Esophagus muscularis mucosa (tissue), 4 donors: ENCODE results near the gene PXYLP1. TPM values are rescaled to one million over a fixed set of nuclear protein-coding genes. Genes with fewer than 3 reads are reported as not detected.

Experiments
- DNase-seq: peaks from one replicate; pipeline ENCODE4 v3.0.0-alpha.2; 2017; ENCODE audit errors: extremely low spot score
- H3K27ac ChIP-seq, 4 donors: fragments of 200-600 bp; sonication (generic); replicated peaks in 1 of 4; 1 replicate in 3 of 4; 2 replicates in 1 of 4; pipeline ENCODE4 v1.5.1; 2016 to 2019; ENCODE audit warnings: mild to moderate bottlenecking in 1 of 4
- H3K27me3 ChIP-seq, 4 donors: fragments of 200-600 bp; sonication (generic); one replicate each; pipeline versions ENCODE4 v1.5.1 to v1.6.0; 2016 to 2019
- H3K36me3 ChIP-seq, 4 donors: fragments of 200-600 bp; sonication (generic); one replicate each; pipeline ENCODE4 v1.5.1; 2016 to 2019
- H3K4me1 ChIP-seq, 4 donors: fragments of 200-600 bp; sonication (generic); one replicate each; pipeline ENCODE4 v1.5.1; 2016 to 2019
- H3K4me3 ChIP-seq, 4 donors: fragments of 200-600 bp; sonication (generic); 1 replicate in 2 of 4; 2 replicates in 2 of 4; pipeline ENCODE4 v1.5.1; 2016 to 2019; ENCODE audit warnings: mild to moderate bottlenecking in 4 of 4, moderate library complexity in 1 of 4
- H3K9me3 ChIP-seq, 4 donors: fragments of 200-600 bp; sonication (generic); 1 replicate in 3 of 4; 2 replicates in 1 of 4; pipeline ENCODE4 v1.5.1; 2016 to 2019
- CTCF ChIP-seq, 3 experiments: fragments of 200-600 bp in 2 of 3; fragments of 450-650 bp in 1 of 3; sonication (generic) in 2 of 3; IDR thresholded peaks; one replicate each; pipeline ENCODE4 v1.5.1; 2017 to 2019; ENCODE audit warnings: antibody characterized with exemption in 3 of 3, mild to moderate bottlenecking in 2 of 3, moderate library complexity in 1 of 3
- EP300 ChIP-seq: sonication (generic); formaldehyde crosslinking; IDR thresholded peaks from one replicate; pipeline ENCODE4 v1.6.1; 2017; ENCODE audit warnings: antibody characterized with exemption
- POLR2A ChIP-seq: fragments of 450-650 bp; IDR thresholded peaks from one replicate; pipeline ENCODE4 v1.6.1; 2017; ENCODE audit warnings: antibody characterized with exemption, moderate library complexity, mild to moderate bottlenecking, low read depth
- POLR2AphosphoS5 ChIP-seq, 2 donors: sonication (generic); formaldehyde crosslinking; IDR thresholded peaks; one replicate each; pipeline ENCODE4 v1.6.1; 2017; ENCODE audit warnings: antibody characterized with exemption in 2 of 2
- WGBS: methylation state at CpG from one replicate; pipeline ENCODE4 v1.1.5; 2018; 5-methylcytosine and 5-hydroxymethylcytosine counted together
- intact Hi-C: fragments of 100-400 bp; cut with DNase I; formaldehyde crosslinking; loops from one replicate; pipeline ENCODE4 v1.15.1; 2023
- total RNA-seq, 4 donors: library from RNA; depleted of rRNA; stranded (reverse); fragments of >200 nt; gene quantifications; one replicate each; pipeline versions ENCODE4 v1.1.0 to v1.2.1, GENCODE V29; 2016

Gene PXYLP1
- total RNA-seq, 4 donors from 2014 or later = 4.5 to 12.5 (median 9.4) TPM

GRCh38 chr3:141192345-141192744, 39.3 kb upstream of the PXYLP1 start:
- H3K9me3 ChIP-seq = no peaks in the 10 kb centered on the region
- DNase-seq = peak; percentile 100
- H3K4me1 ChIP-seq = no peaks in the 10 kb centered on the region
- WGBS = 11% methylated on average over 11 of the region's 11 CpGs
- peak; percentile 99 for TF ChIP-seq CTCF (IDR thresholded peaks at IDR 0.05)
- TF ChIP-seq POLR2AphosphoS5 (IDR thresholded peaks at IDR 0.05) = peak in 1 of 2 donors; percentile 53
- no peak for TF ChIP-seq POLR2A
- H3K36me3 ChIP-seq = no peaks in the 10 kb centered on the region
- H3K27ac ChIP-seq = no peak overlapping the region
- peaks cover 0 to 4% (median 0%) of the 10 kb centered on the region in 4 donors for H3K27me3 ChIP-seq
- H3K4me3 ChIP-seq = no peak overlapping the region
- intact Hi-C loops = loop anchor here (5.0 kb wide), 2 partner anchors 85 to 295 kb away; no protein-coding TSS in a partner anchor

GRCh38 chr3:141193066-141193830, 38.4 kb upstream of the PXYLP1 start:
- no peak overlapping the region for H3K4me3 ChIP-seq
- no peak overlapping the region for H3K27ac ChIP-seq
- no peaks in the 10 kb centered on the region for H3K4me1 ChIP-seq
- TF ChIP-seq POLR2A (no peak), EP300 (no peak), CTCF (IDR thresholded peaks at IDR 0.05) (no peak), POLR2AphosphoS5 (IDR thresholded peaks at IDR 0.05) (no peak)
- peaks cover 0 to 4% (median 0%) of the 10 kb centered on the region in 4 donors for H3K27me3 ChIP-seq
- WGBS = 74% methylated on average over 10 of the region's 13 CpGs
- intact Hi-C loops = loop anchor here (5.0 kb wide), 2 partner anchors 86 to 296 kb away; no protein-coding TSS in a partner anchor
- H3K36me3 ChIP-seq = no peaks in the 10 kb centered on the region
- H3K9me3 ChIP-seq = no peaks in the 10 kb centered on the region
- DNase-seq = no peak

GRCh38 chr3:141201122-141201521, 30.5 kb upstream of the PXYLP1 start:
- Histone ChIP-seq H3K36me3 (no peaks in the 10 kb centered on the region), H3K9me3 (no peaks in the 10 kb centered on the region), H3K27me3 (no peaks in the 10 kb centered on the region), H3K4me3 (no peak overlapping the region), H3K4me1 (no peaks in the 10 kb centered on the region), H3K27ac (no peak overlapping the region)
- no peak for TF ChIP-seq POLR2AphosphoS5 (IDR thresholded peaks at IDR 0.05)
- TF ChIP-seq EP300 = no peak
- TF ChIP-seq POLR2A = no peak
- no peak for TF ChIP-seq CTCF (IDR thresholded peaks at IDR 0.05)
- DNase-seq = peak; percentile 50
- WGBS = 63% methylated on average over 3 of the region's 3 CpGs
- intact Hi-C loops = no loop called here

- DNase-seq = no peak
- TF ChIP-seq POLR2A (no peak), EP300 (no peak), CTCF (IDR thresholded peaks at IDR 0.05) (no peak), POLR2AphosphoS5 (IDR thresholded peaks at IDR 0.05) (no peak)
- Histone ChIP-seq H3K27me3 (no peaks in the 10 kb centered on the region), H3K4me1 (no peaks in the 10 kb centered on the region), H3K9me3 (no peaks in the 10 kb centered on the region), H3K27ac (no peak overlapping the region), H3K36me3 (no peaks in the 10 kb centered on the region), H3K4me3 (no peak overlapping the region)
- intact Hi-C loops = no loop called here
- 87% methylated on average over 4 of the region's 4 CpGs for WGBS
Measured at GRCh38 chr3:141202682-141203081, 28.9 kb upstream of the PXYLP1 start.
